K562 (cell line): ENCODE results near the gene CLDND2.

Source experiments
- CEBPB ChIP-seq: fragments of 450-650 bp; IDR thresholded peaks from 2 replicates; pipeline ENCODE4 v1.6.1; 2016; ENCODE audit warnings: missing genetic modification characterization, missing compliant biosample characterization
- CHD1 ChIP-seq: fragments of 200-600 bp; sonication (generic); IDR thresholded peaks from one replicate; pipeline ENCODE4 v1.6.1; 2012; ENCODE audit warnings: mild to moderate bottlenecking, moderate library complexity, low read length, inconsistent platforms
- CHD2 ChIP-seq: IDR thresholded peaks from 2 replicates; pipeline ENCODE4 v1.6.1; 2011; ENCODE audit warnings: low read depth, low read length
- HDAC2 ChIP-seq: fragments of 450-650 bp; IDR thresholded peaks from 2 replicates; pipeline ENCODE4 v1.6.1; 2016; ENCODE audit warnings: mild to moderate bottlenecking
- KLF13 ChIP-seq: fragments of 450-650 bp; IDR thresholded peaks from 2 replicates; pipeline ENCODE4 v1.6.1; 2016; ENCODE audit warnings: missing genetic modification characterization, low read depth, mild to moderate bottlenecking, missing compliant biosample characterization, moderate library complexity, borderline replicate concordance
- MYC ChIP-seq, 2 experiments: fragments of 250-450 bp in 1 of 2; sonication (Bioruptor Pico) in 1 of 2; IDR thresholded peaks; 2 replicates each; pipeline versions ENCODE4 v1.5.1 to v1.6.1; 2012 to 2021; ENCODE audit warnings: low read depth in 2 of 2, borderline replicate concordance in 1 of 2, improper control_type of control experiment in 1 of 2, low read length in 1 of 2, mild to moderate bottlenecking in 1 of 2, moderate library complexity in 1 of 2
- POLR2A ChIP-seq: fragments of 450-650 bp; conservative IDR thresholded peaks from 2 replicates; pipeline ENCODE4 v1.6.1; 2016
- TOE1 ChIP-seq, 2 experiments: fragments of 450-650 bp in 1 of 2; sonication (generic) in 1 of 2; formaldehyde crosslinking in 1 of 2; IDR thresholded peaks; 2 replicates each; pipeline versions ENCODE4 v1.7.1 to v1.8.0; 2016 to 2022; ENCODE audit warnings: borderline replicate concordance in 2 of 2, mild to moderate bottlenecking in 2 of 2, antibody characterized with exemption in 1 of 2, inconsistent platforms in 1 of 2, low read depth in 1 of 2, missing genetic modification reagents in 1 of 2, moderate library complexity in 1 of 2

- TF ChIP-seq MYC (IDR thresholded peaks at IDR 0.05; ENCODE audit: low read depth, low read length) (no peak), MYC (CRISPR knock-in tag; IDR thresholded peaks at IDR 0.05; ENCODE audit: borderline replicate concordance, low read depth) (no peak), POLR2A (no peak), CHD2 (no peak), HDAC2 (no peak), TOE1 (IDR thresholded peaks at IDR 0.05; ENCODE audit: borderline replicate concordance) (no peak), TOE1 (CRISPR knock-in tag; IDR thresholded peaks at IDR 0.05; ENCODE audit: borderline replicate concordance, low read depth) (no peak), KLF13 (no peak), CEBPB (tag) (no peak), CHD1 (no peak)
Measured at GRCh38 chr19:51371186-51371690, 2.4 kb upstream of the CLDND2 start.
